ENCODE data around the gene EMP2. TPM values are rescaled to one million over a fixed set of nuclear protein-coding genes. Genes with fewer than 3 reads are reported as not detected.
A peak's percentile ranks its signal among the peaks of the same experiment; 100 is the strongest.

EMP2 gene
- total RNA-seq, 1 donor = under 0.01 TPM

DNA sequence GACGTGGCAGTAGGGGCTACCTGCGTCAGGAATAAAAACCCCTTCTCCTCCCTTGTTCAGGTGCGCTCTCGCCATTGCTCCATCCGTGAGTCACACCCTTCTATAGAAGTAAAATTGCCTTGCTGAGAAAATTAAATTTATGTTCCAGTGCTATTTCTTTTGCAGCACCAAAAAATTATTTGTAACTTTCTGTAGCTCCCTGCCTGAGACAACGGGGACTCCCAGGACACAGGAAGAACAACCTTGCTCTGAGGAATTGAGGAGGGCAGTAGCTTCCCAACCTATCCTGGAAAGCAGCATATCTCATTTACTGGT is 85.4 kb downstream of the EMP2 start:
- no peak for DNase-seq (ENCODE audit: low read depth in 2 of 3, low spot score in 2 of 3)

DNA sequence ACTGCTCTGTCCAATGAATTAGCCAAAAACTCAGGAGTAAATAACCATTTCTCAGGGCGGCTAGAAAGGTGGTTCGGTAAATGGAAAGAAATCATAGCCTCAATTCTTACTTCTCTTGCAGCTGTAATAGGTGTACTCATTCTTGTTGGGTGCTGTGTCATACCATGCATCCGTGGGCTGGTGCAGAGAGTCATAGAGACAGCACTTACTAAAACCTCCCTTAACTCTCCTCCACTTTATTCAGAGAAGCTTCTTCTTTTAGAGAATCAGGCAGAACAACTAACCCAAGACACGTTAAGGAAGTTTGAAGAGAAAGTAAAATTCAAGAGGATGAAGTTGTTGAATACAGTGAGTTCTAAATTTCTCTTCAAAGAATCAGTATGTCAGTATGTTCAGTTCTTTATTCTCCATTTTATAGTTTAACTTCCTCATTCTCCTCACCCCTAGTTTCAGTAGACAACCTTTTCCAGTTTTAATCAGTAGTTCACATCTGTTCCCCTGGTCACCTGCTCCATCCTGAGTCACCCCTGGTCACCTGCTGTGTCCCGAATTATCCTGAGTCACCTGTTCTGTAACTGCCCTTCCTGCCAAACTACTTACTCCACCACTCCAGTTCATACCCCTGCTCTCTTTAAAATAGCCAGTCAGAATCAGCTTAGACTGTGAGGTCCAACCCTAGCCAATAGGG is 85.9 kb downstream of the EMP2 start:
- no peak for DNase-seq (ENCODE audit: low read depth in 2 of 3, low spot score in 2 of 3)

DNA sequence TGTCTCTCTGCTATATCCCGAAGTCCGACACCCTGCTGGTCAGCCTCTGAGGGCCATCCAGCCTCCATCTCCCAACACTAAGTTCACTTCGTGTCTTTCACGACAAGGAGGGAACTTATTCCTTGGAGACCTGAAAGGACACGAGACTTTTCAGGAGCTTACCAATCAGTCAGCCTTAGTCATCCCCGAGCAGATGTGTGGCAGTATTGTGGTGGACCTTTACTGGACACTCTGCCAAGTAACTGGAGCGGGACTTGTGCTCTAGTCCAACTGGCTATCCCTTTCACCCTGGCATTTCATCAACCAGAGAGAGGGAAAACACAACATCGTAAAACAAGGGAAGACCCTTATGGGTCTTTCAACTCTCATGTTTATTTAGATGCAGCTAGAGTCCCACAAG is 87.1 kb downstream of the EMP2 start:
- DNase-seq (ENCODE audit: low read depth in 2 of 3, low spot score in 2 of 3) = no peak

DNA sequence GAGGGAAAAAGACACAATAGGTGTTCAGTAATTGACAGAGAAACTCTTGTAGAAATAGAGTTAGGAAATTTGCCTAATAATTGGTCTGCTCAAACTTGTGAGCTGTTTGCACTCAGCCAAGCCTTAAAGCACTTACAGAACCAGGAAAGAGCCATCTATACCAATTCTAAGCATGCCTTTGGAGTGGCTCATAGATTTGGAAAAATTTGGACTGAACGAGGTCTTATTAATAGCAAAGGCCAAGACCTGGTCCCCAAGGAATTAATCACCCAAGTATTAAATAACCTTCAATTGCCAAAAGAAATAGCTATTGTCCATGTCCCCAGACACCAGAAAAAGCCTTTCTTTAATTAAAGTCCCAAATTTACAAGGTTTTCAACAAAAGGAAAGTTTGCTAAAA is 90.3 kb downstream of the EMP2 start:
- DNase-seq (ENCODE audit: low read depth in 2 of 3, low spot score in 2 of 3) = no peak

DNA sequence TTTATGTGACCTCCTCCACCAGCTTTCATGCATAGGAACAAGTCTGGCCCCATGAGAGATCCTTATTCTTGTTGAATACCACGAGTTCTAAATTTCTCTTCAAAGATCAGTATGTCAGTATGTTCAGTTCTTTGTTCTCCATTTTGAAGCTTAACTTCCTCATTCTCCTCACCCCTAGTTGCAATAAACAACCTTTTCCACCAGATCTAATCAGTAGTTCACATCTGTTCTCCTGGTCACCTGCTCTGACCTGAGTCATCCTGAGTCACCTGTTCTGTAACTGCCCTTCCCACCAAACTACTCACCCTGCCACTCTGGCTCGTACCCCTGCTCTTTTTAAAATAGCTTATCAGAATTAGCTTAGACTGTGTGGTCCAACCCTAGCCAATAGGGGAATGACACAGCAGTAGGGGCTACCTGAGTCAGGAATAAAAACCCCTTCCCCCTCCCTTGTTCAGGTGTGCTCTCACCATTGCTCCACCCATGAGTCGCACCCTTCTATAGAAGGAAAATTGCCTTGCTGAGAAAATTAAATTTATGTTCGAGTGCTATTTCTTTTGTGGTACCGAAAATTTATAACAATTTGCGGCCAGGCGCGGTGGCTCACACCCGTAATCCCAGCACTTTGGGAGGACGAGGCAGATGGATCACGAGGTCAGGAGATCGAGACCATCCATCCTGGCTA is 94.6 kb downstream of the EMP2 start:
- peak in 2 of 3 donors; percentile 31 to 71 for DNase-seq (ENCODE audit: low read depth in 2 of 3, low spot score in 2 of 3)

DNA sequence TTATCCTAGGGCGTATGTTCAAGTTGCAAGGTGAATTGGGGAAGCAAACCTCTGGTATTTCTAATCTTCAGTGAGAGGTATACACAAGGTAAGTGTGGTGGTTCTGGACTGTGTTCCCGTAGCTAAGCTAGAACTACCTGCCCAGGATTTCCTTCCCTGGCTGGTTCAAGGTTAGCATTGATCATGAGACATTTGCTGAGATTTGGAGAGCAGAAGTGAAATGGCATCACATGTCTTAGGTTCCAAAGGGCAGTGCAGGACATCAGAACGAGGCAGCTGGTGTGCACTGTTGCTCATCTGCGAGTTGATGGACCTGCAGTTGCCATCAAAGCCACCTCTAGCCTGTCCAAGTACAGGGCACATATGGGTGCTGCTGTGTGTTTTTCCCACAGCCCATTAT is 95.2 kb downstream of the EMP2 start:
- DNase-seq (ENCODE audit: low read depth in 2 of 3, low spot score in 2 of 3) = no peak

DNA sequence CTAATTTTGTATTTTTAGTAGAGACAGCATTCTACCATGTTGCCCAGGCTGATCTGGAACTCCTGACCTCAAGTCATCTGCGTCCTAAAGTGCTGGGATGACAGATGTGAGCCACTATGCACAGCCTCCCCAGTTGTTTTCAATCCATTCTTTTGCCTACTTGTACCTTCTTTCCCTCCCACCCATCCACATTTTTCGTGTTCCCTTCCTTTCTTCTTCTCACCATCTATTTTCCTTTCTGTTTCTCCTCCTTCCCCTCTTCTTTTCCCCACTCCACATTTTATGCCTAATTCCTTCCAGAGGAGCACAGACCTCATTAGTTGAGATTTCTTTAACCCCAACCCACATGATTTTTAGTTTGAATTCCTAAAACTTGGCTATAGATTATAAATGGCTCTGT is 100.2 kb downstream of the EMP2 start:
- DNase-seq (ENCODE audit: low read depth in 2 of 3, low spot score in 2 of 3) = no peak

Small RNAs within 50 kb of the gene (small RNA-seq; reads per million reads assigned to genes)
- gene RNU6-633P = not detected

Other genes with a start within 250 kb of the EMP2 start
- 33.9 TPM for gene ATF7IP2, start 194.5 kb downstream of the EMP2 start, total RNA-seq
- under 0.01 TPM for gene TEKT5, start 114.3 kb upstream of the EMP2 start, total RNA-seq
- 26.7 TPM for gene NUBP1, start 163.2 kb upstream of the EMP2 start, total RNA-seq
- gene TVP23A, start 238.2 kb upstream of the EMP2 start, total RNA-seq = 4.0 TPM